Neuronal stem cell (in vitro differentiated cells): ENCODE measurements around the gene MEGF10.

ENCODE experiments used
- DNase-seq: peaks from one replicate; pipeline ENCODE4 v3.0.0-alpha.2; 2013; ENCODE audit warnings: low spot score
- H2AFZ ChIP-seq: one replicate; pipeline ENCODE4 v1.6.1; 2013; ENCODE audit warnings: mild to moderate bottlenecking, low read length, inconsistent platforms
- H2AK5ac ChIP-seq: 2 replicates; pipeline ENCODE4 v1.6.1; 2013; ENCODE audit warnings: low read depth, mild to moderate bottlenecking, inconsistent platforms, low read length, moderate library complexity, mixed read lengths
- H2BK120ac ChIP-seq: 2 replicates; pipeline ENCODE4 v1.6.1; 2013; ENCODE audit warnings: low read depth, mild to moderate bottlenecking, inconsistent platforms, low read length, moderate library complexity, mixed read lengths
- H2BK12ac ChIP-seq: one replicate; pipeline ENCODE4 v1.6.1; 2013; ENCODE audit warnings: low read length, inconsistent platforms
- H2BK15ac ChIP-seq: 2 replicates; pipeline ENCODE4 v1.6.1; 2013; ENCODE audit warnings: mild to moderate bottlenecking, low read length, inconsistent platforms, mixed read lengths
- H2BK5ac ChIP-seq: one replicate; pipeline ENCODE4 v1.6.1; 2013; ENCODE audit warnings: inconsistent platforms, mild to moderate bottlenecking, low read length, moderate library complexity
- H3K14ac ChIP-seq: one replicate; pipeline ENCODE4 v1.6.1; 2013; ENCODE audit warnings: low read length, inconsistent platforms
- H3K18ac ChIP-seq: 2 replicates; pipeline ENCODE4 v1.6.1; 2013; ENCODE audit warnings: low read length, inconsistent platforms
- H3K23ac ChIP-seq: 2 replicates; pipeline ENCODE4 v1.6.1; 2013; ENCODE audit warnings: low read depth, mild to moderate bottlenecking, mixed read lengths, low read length, inconsistent platforms; ENCODE audit not compliant: poor library complexity
- H3K27ac ChIP-seq: replicated peaks from 3 replicates; pipeline ENCODE4 v1.5.1; 2013; ENCODE audit warnings: low read length, inconsistent platforms
- H3K27me3 ChIP-seq, 3 experiments: 2 replicates each; pipeline ENCODE4 v1.6.1; 2013; ENCODE audit warnings: low read length in 3 of 3, mild to moderate bottlenecking in 2 of 3, inconsistent platforms in 1 of 3, low read depth in 1 of 3, mixed read lengths in 1 of 3, moderate library complexity in 1 of 3; ENCODE audit not compliant: control insufficient read depth in 3 of 3, insufficient read depth in 3 of 3
- H3K36me3 ChIP-seq, 2 donors: replicated peaks in 1 of 2; 2 replicates each; pipeline ENCODE4 v1.6.1; 2013; ENCODE audit warnings: low read length in 2 of 2; ENCODE audit not compliant: control insufficient read depth in 2 of 2, insufficient read depth in 2 of 2
- H3K4ac ChIP-seq: 2 replicates; pipeline ENCODE4 v1.6.1; 2013; ENCODE audit warnings: inconsistent platforms, mild to moderate bottlenecking, low read length, moderate library complexity
- H3K4me1 ChIP-seq, 2 donors: 1 replicate in 1 of 2; 2 replicates in 1 of 2; pipeline ENCODE4 v1.6.1; 2013; ENCODE audit warnings: low read length in 2 of 2, low read depth in 1 of 2; ENCODE audit not compliant: control insufficient read depth in 2 of 2, insufficient read depth in 1 of 2
- H3K4me2 ChIP-seq: one replicate; pipeline ENCODE4 v1.6.1; 2013; ENCODE audit warnings: mild to moderate bottlenecking, low read length, inconsistent platforms; ENCODE audit not compliant: insufficient read depth, poor library complexity, severe bottlenecking
- H3K4me3 ChIP-seq, 2 donors: 2 replicates each; pipeline ENCODE4 v1.5.1; 2013; ENCODE audit warnings: low read length in 2 of 2, mild to moderate bottlenecking in 2 of 2, inconsistent platforms in 1 of 2, moderate library complexity in 1 of 2
- H3K79me1 ChIP-seq: one replicate; pipeline ENCODE4 v1.6.1; 2013; ENCODE audit warnings: low read depth, mild to moderate bottlenecking, inconsistent platforms, low read length, moderate library complexity
- H3K9ac ChIP-seq: one replicate; pipeline ENCODE4 v1.6.1; 2013; ENCODE audit warnings: mild to moderate bottlenecking, low read depth, low read length, inconsistent platforms; ENCODE audit not compliant: poor library complexity
- H3K9me3 ChIP-seq, 2 donors: replicated peaks in 1 of 2; 2 replicates each; pipeline versions ENCODE3 to v1.6.1; 2013; ENCODE audit warnings: low read length in 2 of 2, mild to moderate bottlenecking in 2 of 2, inconsistent platforms in 1 of 2, low read depth in 1 of 2, mixed read lengths in 1 of 2, moderate library complexity in 1 of 2; ENCODE audit not compliant: control insufficient read depth in 2 of 2, insufficient read depth in 1 of 2
- H4K8ac ChIP-seq: one replicate; pipeline ENCODE4 v1.6.1; 2013; ENCODE audit warnings: low read depth, mild to moderate bottlenecking, inconsistent platforms, low read length, moderate library complexity
- H4K91ac ChIP-seq: one replicate; pipeline ENCODE4 v1.6.1; 2013; ENCODE audit warnings: low read length, low read depth, mild to moderate bottlenecking, inconsistent platforms; ENCODE audit not compliant: poor library complexity
- WGBS, 2 donors: extraction: QIAGEN DNeasy Blood & Tissue Kit; methylation state at CpG; one replicate each; pipeline ENCODE4 v1.1.7; 2013; ENCODE audit warnings: missing lambda C conversion rate in 2 of 2, mixed read lengths in 1 of 2; ENCODE audit not compliant: insufficient read length in 2 of 2, insufficient replicate concordance in 1 of 2; ENCODE audit errors: extremely low coverage in 2 of 2; 5-methylcytosine and 5-hydroxymethylcytosine counted together

The MEGF10 gene

GRCh38 chr5:127430627-127431026 is 140.0 kb downstream of the MEGF10 start:
- Histone ChIP-seq H3K18ac (no peak overlapping the region), H3K79me1 (no peaks in the 10 kb centered on the region), H3K9ac (no peak overlapping the region), H3K9me3 (peaks cover 0 to 2% of the 10 kb centered on the region in 2 donors), H3K4me1 (peaks cover 10 to 17% of the 10 kb centered on the region in 2 donors), H3K14ac (no peak overlapping the region), H4K8ac (no peak overlapping the region), H3K4me2 (no peak overlapping the region), H3K36me3 (no peaks in the 10 kb centered on the region), H2BK120ac (no peak overlapping the region), H3K27me3 (no peaks in the 10 kb centered on the region), H2AFZ (no peak overlapping the region), H4K91ac (no peak overlapping the region), H2BK15ac (no peak overlapping the region), H2AK5ac (no peak overlapping the region), H3K27ac (no peak overlapping the region), H3K4me3 (no peak overlapping the region), H2BK12ac (no peak overlapping the region), H3K4ac (no peak overlapping the region), H3K23ac (no peak overlapping the region), H2BK5ac (no peak overlapping the region)
- DNase-seq = no peak

GRCh38 chr5:127431977-127432585 is 141.5 kb downstream of the MEGF10 start:
- H4K91ac ChIP-seq = no peak overlapping the region
- DNase-seq = no peak
- no peak overlapping the region for H2AFZ ChIP-seq
- no peak overlapping the region for H2BK120ac ChIP-seq
- H3K4me1 ChIP-seq = peaks cover 10 to 17% of the 10 kb centered on the region in 2 donors
- no peaks in the 10 kb centered on the region for H3K9me3 ChIP-seq
- no peak overlapping the region for H2BK5ac ChIP-seq
- WGBS, 2 donors = no CpG with 5 or more reads among the region's 7 CpGs
- no peak overlapping the region for H3K4me2 ChIP-seq
- no peak overlapping the region for H3K9ac ChIP-seq
- no peak overlapping the region for H3K4me3 ChIP-seq
- no peak overlapping the region for H3K18ac ChIP-seq
- no peaks in the 10 kb centered on the region for H3K36me3 ChIP-seq
- H3K79me1 ChIP-seq = no peaks in the 10 kb centered on the region
- H3K27ac ChIP-seq = no peak overlapping the region
- no peak overlapping the region for H3K23ac ChIP-seq
- H2AK5ac ChIP-seq = no peak overlapping the region
- H3K4ac ChIP-seq = no peak overlapping the region
- H2BK15ac ChIP-seq = no peak overlapping the region
- no peak overlapping the region for H3K14ac ChIP-seq
- H3K27me3 ChIP-seq = no peaks in the 10 kb centered on the region
- H2BK12ac ChIP-seq = no peak overlapping the region
- H4K8ac ChIP-seq = no peak overlapping the region

DNA sequence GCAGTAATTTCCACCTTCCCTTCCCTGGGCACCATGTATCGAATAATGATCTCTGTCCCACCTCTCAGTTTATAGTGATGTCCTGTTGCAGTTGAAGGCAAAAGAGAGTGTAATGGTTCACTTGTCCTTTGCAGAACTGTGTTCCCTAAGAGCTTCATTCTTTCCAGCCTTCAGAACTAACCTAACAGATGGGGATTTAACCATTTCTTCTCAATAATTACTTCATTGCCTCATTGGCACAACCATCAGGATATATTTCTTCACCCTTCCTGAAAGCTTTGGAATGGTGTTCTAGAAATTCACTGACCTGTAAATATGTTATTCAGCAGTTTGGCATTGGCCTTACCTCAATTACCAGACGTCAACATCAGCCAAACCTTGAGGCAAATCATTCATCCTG is 142.9 kb downstream of the MEGF10 start:
- Histone ChIP-seq H2BK15ac (no peak overlapping the region), H3K27ac (no peak overlapping the region), H3K18ac (peak overlapping the region; percentile 25), H3K4me2 (no peak overlapping the region), H4K91ac (no peak overlapping the region), H3K4me1 (peaks cover 9 to 11% of the 10 kb centered on the region in 2 donors), H3K36me3 (no peaks in the 10 kb centered on the region), H2BK120ac (no peak overlapping the region), H3K14ac (no peak overlapping the region), H2AK5ac (no peak overlapping the region), H3K4me3 (no peak overlapping the region), H3K9ac (no peak overlapping the region), H3K27me3 (no peaks in the 10 kb centered on the region), H4K8ac (no peak overlapping the region), H3K23ac (no peak overlapping the region), H2AFZ (no peak overlapping the region), H3K79me1 (no peaks in the 10 kb centered on the region), H2BK5ac (no peak overlapping the region), H3K4ac (no peak overlapping the region), H2BK12ac (no peak overlapping the region), H3K9me3 (no peaks in the 10 kb centered on the region)
- no CpG with 5 or more reads among the region's 2 CpGs for WGBS, 2 donors
- no peak for DNase-seq

GRCh38 chr5:127434588-127434987 is 144.0 kb downstream of the MEGF10 start:
- WGBS, 2 donors = no CpG with 5 or more reads among the region's 12 CpGs
- Histone ChIP-seq H2AK5ac (no peak overlapping the region), H3K79me1 (no peaks in the 10 kb centered on the region), H4K8ac (no peak overlapping the region), H2AFZ (no peak overlapping the region), H3K27me3 (no peaks in the 10 kb centered on the region), H3K36me3 (no peaks in the 10 kb centered on the region), H3K9me3 (no peaks in the 10 kb centered on the region), H2BK5ac (no peak overlapping the region), H3K4me1 (peaks cover 4% of the 10 kb centered on the region in 2 donors), H3K4me3 (no peak overlapping the region), H3K27ac (no peak overlapping the region), H2BK15ac (peak overlapping the region; percentile 77), H3K4ac (no peak overlapping the region), H3K23ac (no peak overlapping the region), H3K4me2 (no peak overlapping the region), H3K14ac (peak overlapping the region; percentile 77), H3K18ac (peak overlapping the region; percentile 92), H2BK120ac (no peak overlapping the region), H2BK12ac (no peak overlapping the region), H3K9ac (no peak overlapping the region), H4K91ac (peak overlapping the region; percentile 22)
- no peak for DNase-seq
